Stimulated activated CD4-positive, alpha-beta T cell treated with anti-CD3 and anti-CD28 coated beads, Interleukin-1b, Interleukin-23, amount 100 ng/mL, for 4 hours (primary cell): ENCODE results near the gene FGF4.

ENCODE experiments used
- DNase-seq, 2 donors: peaks; one replicate each; pipeline ENCODE4 v3.0.0-alpha.2; 2020; ENCODE audit warnings: low read depth in 2 of 2

The FGF4 gene

DNA sequence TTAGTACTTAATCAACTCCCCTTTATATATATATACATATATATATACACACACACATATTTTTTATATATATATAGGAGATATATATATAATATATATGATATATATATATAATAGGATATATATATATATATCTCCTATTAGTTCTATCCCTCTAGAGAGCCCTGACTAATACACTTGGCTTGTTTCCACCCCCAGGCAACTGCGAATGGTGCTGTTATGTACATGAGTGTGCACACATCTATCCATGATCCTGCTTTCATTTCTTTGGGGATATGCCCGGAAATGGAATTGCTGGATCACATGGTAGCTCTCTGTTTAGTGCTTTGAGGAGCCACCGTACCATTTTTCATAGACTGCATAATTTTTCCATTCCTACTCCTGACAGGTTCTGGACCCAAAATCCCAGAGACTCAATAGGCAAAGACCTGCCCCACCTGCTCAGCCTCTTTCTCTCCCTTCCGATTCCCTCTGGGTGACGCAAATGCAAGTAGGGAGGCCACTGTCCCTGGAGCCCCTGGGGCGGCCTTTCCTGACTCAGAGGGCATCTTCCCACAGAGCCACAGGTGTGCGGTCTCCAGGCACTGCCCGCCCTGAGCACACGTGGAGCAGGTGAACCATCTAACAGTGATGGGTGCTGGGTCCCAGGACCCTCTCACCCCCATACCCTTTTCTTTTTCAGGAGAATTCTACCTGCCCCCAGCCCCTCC is 32.1 kb upstream of the FGF4 start:
- no peak for DNase-seq

DNA sequence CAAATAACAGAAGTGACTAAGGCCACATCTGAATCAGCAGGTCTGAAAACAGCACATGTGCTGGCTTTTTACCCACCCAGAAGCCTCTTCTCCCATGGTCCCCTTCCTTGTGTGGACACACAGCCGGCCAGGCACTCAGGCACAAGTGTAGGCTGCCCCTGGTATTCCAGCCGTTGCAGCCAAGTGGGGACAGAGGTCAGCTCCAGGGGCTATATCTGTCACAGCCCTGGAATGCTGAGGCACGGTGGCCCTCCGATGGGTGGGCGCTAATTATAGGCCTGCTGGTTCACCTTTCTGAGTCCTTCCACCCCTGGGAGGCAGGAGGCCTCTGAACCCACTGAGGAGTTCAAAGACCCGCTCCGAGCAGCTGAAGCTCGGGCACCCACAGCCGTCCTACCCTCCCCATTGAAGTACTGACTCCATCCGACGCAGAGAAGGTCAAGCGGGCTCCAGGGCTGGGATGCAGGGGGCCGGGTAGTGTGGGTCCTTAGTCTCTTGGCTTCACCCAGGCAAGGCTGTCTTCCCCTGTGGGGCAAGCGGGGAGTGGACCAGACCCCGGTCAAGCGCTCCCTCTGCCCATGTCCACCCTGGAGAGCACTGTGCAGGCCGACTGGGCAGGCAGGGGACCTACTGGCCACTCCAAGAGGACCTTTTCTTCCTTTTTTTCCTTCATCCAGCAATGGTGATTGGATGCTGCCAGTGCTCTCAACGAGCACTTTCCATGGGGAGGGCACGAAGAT is 29.8 kb upstream of the FGF4 start:
- DNase-seq, result no peak

DNA sequence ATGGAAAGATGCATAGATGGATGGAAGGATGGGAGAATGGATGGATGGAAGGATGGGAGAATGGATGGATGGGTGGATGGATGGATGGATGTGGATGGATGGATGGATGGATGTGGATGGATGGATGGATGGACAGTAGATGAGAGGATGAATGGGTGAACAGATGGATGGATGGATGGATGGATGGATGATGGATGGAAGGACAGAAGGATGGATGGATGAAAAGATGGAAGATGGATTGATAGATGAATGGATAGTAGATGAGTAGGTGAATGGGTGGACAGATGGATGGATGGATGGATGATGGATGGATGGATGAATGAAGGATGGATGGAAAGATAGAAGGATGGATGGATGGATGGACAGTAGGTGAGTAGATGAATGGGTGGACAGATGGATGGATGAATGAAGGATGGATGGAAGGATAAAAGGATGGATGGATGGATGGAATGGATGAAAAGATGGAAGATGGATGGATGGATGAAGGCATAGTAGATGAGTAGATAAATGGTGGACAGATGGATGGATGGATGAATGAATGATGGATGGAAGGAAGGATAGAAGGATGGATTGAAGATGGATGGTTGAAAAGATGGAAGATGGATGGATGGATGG is 28.6 kb upstream of the FGF4 start:
- no peak for DNase-seq

DNA sequence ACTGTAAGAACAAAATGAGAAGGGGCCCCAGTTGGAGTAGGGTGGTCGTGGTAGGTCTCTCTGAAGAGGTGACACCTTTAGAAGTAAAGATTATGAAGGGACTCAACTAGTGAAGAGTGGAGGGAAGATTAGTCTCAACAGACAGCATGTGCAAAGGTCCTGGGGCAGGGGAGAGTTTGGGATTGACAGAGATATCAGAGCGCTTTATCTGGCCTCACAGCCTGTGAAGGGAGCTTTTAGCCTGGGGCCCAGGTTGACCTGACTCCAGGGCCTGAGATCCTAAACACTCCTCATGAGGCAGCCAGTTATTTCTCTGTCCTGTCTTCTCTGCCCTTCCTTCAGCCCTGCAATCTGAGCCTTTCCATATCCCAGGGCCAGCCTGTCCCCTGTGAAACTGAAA is 27.9 kb upstream of the FGF4 start:
- no peak for DNase-seq

DNA sequence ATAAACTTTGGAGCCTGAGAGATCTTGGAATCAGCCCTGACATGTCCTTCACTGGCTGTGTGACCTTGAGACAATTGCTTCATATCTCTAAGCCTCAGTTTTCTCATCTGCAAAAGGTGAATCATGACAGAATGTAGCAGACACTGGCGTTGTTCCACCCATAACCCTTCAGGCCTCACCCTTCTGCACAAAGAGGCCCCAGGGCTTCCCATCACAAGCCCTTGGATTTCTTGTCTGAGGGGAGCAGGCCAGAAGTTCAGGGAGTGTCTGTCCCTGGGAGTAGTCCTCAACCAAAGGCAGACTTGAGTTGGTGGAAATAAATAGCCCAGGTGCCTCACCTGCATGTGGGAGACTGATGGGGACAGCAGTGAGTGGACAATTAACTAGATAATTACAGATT is 27.4 kb upstream of the FGF4 start:
- DNase-seq, result no peak

DNA sequence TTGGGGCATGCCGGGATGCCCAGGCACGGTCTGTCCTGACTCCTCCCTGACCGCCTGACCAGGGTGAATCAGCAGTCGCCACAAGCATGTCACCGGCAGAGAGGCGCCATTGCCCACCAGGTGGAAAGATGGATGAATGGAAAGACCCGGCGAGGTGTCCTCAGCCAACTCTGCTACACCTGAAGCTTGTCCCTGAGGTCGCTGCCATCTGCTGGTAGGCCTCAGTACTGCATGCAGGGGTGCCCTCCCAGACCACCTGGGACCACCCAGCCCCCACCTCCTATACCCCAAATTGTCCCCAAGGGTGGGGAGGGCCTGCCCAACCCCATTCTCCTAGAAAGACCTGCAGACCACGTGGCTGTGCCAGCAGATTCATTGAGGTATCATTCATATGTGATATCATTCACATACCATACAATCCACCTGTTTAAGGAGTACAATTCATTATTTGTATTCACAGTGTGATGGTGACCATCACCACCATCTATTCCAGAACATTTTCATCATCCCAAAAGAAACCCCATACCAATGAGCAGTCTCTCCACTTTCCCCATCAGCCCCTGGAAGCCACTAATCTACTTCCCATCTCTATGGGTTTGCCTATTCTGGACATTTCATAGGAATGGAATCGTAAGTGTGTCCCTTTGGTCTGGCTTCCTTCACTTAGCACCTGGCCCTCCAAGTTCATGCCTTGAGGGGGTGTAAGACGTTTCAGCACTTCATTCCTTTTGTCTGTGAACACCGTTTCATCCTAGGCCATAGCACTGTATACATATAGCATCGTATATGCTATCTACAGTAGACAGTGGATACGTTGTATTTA is 26.6 kb upstream of the FGF4 start:
- DNase-seq, result peak; percentile 5 to 23

DNA sequence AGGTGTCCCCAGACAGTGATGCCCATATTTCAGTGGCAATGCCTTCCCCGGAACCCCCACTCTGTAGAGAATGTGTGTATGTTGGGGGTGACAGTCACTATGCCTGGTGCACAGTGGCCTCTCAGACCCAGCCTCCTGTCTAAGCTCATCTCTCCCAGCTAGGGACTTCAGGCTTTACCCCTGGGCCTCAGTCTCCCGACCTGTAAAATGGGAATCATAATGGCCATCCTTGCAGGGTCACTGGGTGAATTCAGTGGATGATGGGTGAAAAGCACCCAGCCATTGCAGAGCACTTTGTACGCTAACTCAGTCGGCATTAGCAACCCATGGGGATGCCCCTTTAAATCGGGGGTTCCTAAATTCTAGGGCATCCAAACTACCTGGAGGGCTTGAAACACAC is 25.1 kb upstream of the FGF4 start:
- no peak for DNase-seq

DNA sequence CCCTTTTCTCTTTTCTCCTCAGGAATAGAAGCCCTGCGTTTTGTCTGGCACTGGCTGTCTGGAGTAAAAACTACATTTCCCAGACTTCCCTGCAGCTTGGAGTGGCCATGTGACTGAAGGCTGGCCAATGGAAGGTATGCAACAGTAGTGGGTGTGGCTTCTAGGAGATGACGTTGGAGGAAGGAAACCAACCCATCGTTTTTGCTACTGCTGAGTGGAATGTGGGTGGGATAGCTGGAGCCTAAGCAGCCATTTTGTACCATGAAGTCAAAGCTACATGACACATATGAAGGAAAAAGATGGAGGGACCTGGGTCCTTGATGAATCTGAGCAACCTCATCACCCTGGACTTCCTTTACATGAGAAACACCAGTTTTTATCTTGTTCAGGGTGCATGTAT is 24.4 kb upstream of the FGF4 start:
- no peak for DNase-seq

DNA sequence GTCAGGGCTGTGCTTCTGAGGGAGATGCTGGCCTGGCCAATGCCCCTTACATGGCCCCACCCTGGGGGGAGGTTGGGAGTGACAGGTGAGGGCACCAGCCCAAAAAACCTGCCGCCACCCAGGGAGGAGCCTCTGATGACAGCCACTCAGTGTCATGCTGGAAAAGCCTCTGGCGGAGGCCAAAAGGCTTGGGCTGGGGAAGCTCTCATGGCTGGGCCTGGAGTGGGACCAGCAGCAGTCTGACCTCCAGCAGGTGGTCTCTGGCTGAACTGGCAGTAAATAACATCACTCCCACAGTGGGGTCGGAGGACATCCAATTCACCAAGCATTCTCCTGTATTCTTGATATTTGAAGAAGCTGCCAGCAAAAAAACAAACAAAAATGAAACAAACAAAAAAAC is 24.0 kb upstream of the FGF4 start:
- no peak for DNase-seq

DNA sequence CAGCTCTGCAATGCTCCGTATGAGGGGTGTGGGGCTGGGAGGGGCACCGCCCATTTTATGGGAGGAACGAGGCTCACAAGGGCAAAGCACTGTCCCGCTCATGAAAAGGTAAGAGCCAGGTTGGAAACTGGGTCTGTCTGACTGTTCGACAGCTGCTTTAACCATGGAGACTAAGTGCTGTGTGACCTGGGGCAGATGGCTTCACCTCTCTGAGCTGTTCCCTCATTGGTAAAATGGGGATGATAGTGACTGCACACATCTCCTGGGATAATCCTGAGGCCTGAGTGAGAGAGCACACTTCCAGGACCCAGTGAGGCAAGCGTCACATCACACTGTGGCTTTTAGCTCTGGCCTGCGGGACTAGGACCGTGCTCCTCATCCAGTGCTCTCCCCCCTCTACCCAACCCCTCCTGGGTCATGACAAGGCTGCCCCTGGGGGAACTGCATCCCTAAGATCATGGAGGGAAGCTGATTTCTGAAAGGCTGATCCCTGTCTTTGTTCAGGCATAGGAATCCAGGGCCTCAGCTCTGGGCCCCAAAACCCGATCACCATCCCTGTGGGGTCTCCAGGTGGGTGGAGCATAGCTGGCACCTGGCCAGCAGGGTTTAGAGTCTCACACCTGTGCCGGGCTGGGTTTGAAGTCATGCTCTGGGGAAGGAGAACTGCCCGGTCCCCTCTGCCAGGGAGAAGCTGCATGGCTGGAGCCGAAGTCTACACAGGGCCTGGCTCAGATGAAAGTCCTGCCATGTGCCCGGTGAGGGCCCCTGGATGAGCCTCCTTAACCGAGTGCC is 22.8 kb upstream of the FGF4 start:
- DNase-seq, result no peak

DNA sequence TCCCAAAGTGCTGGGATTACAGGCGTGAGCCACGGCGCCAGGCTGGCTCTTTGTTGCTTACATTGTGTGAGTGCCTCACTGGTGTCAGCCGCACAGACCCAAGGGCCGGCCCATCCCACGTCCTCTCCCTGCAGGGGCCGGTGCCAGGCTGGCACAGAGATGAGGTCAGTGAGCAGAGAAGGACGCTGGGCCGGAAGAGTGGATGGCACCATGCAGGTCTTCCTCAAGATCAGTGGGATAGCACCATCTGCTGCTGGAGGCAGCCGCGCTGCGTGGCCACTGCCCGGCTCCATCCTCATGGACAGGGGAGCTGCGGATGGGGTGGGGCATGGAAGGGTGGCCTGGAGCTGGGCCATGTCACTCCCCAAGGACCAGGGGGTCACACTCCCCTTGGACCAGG is 22.0 kb upstream of the FGF4 start:
- DNase-seq, result no peak

DNA sequence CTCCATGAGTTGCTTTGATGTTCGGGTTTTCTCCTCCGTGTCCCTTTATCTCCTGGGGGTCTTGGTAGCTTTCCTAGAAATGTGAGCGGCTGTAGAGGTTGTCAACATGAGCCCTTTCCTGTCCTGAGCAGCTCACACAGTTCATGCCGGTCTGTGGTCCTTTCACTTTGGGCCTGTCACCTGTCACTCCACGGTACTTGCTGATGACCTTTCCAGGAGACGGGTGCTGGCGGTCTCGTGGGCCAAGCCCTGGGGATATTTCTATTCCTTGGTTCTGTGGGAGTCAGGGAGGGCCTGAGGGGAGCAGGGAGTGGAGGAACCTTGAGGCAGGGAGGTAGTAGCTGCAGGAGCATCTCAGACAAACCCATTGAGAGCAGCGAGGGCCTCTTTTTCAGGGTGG is 20.9 kb upstream of the FGF4 start:
- no peak for DNase-seq

DNA sequence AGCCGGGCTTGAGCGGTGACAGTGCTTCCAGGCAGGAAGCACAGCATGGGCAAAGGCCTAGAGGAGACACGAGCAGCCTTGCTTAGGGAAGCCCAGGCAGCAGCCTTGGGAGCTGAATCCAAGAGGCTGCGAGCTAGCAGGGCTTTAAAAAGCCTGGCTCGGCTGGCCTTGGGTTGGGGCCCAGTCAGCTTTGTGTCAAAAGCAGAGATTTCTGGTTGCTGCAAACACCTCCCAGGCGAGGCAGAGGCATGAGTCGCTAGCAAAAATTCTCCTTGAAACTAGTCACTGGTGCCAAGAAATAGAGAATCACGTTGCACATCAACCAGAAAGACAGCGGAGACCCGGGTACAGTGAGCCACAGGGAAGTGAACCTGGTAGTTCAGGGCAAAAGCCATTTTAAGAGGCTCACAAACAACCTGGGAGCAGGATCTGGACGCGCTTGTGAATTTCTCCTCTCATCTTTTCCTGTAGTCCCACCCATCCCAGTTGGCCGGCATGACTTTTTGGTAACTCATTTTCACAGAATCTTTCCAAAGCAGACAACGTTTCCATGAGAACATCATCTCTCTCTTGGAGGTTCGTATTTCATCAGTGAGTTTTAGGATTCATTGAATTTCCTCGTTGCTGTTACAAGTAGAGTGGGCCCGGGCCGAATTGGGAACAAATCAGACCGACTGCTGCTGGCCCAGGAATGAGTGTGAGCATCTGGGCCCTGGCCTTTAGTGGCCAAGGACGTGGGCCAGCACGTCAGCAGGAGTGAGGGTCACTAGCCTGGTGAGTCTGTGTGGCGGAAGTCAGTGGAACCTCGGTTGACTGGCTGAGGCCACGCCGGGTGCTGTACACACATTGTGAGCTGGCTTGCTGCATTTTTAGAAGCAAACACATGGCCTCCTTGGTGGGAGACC is 16.4 kb upstream of the FGF4 start:
- no peak for DNase-seq

DNA sequence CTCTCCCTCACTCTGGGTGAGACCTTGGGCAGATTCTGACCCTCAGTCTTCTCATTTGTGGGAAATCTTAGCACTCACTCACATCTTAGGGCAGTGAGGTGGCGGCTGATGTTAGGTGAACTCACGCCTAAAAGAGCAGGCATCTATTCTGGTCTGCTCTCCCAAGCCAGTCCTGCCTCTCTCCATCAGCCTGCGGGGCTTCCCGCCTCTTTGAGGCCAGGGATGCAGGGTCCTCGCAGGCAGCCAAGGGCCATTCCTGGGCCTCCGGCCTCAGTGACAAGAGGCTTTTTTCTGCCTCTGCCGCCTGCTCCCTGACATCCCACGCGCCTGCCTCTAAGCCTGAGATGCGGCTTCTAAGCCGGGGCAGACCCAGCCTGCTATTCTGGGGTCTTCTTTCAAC is 13.8 kb upstream of the FGF4 start:
- DNase-seq, result no peak

DNA sequence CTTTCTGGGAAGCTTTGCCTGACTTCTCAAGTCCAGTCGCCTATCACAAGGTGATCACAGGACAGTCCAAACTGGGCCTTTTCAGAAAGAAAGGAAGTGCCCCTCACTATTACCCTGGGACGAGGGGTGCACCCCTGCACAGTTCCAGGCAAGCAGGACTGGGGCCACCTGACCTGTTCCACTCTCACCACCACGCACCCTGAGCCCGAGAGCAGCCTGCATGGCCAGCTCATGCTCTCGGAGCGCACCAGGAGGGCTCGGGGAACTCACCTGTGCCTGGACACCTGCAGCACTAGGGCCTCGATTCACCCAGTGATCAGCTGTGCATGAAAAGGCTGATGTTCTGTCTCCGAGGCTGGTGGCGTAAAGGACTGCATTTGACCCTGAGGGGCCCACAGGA is 12.8 kb upstream of the FGF4 start:
- no peak for DNase-seq

DNA sequence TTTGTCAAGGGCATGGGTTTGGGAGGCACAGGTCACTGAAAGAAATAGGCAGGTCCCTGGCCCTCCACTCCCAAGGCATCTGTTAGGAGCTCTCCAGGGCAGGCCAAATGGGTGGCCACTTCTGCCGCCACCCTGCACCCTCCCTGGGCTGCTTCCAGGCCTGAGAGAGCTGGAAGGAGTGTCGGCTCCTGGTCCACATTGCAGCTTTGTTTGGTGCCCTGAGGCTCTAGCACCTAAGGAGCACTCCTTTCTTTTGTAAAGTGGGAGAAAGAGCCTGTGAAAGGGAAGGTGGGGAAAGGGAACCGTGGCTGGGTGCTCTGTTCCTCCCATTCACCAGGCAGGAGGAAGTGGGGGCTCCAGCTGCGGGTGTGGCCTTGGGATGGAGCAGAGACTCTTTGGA is 12.3 kb upstream of the FGF4 start:
- no peak for DNase-seq

DNA sequence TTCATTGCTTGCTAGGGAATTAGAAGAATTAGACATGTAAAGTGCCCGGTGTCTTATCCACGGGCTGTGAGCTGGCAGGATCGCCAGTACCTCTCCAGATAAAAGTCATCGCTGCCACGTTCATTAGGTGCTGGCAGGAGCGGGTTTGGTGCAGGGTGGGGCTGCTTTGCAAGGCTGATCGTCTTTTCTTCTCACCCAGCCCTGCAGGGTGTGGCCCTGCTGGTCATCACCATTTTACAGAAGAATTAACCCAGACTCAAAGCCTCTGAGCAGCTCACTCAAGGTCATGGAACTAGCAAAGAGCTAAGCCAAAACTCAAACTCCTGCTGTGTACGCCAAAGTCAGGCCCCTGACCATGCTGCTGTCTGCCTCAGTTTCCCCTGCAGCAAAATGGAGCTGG is 6.1 kb upstream of the FGF4 start:
- DNase-seq, result no peak

DNA sequence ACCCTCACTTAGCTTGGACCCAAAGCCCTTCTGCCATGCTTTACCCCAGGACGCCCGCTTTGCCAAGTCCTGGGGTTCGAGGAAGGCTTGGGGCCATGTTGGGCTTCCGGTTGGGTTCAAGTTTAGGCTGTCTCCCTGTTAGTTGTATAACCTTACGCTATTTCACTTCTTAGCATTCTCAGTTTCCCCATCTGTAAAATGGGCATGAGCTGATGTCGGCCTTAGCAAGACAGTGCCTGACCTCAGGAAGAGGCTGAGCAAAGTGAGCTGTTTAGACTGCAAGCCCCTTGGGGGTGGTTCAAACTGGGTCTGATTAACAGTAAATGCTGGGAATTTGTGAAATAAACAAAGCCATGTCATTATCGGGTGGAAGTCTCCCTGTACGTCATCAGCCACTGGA is 3.2 kb upstream of the FGF4 start:
- no peak for DNase-seq

DNA sequence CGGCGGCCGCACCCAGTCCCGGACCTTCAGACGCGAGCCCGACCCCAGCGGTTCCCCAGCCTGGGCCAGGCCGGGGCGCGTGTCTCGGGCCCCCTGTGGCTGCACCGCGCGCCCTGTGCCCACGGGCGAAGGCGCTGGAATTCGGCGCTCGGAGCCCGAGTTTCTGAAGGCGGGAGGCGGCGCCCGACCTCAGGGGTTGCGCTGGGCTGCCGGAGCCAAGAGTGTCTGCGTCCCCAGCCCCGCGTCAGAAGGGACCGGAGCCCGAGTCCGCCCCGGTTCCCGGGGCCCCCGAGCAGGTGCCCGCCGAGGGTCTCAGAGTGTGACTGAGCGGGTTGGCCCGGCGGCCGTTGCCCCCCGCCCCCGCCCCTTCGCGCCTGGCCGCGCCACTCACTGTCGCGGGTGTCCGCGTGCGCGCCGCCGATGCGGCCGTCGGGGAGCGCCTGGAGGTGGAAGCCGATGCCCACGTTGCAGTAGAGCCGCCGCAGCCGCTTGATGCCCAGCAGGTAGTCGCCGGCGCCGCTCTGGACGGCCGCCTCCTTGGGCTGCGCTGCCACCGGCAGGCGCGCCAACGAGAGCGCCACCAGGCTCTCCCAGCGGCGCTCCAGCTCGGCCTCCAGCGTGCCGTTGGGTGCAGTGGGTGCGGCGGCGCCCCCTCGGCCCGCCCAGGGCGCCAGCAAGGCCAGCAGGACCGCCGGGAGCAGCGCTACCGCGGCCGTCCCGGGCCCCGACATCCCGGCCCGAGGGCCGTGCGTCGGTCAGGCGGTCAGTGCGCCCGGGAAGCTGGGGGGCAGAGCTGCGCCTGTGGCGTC is 583 bp downstream of the FGF4 start:
- DNase-seq, result no peak
